Measurements from ENCODE around the gene ANKRD34B. TPM values are rescaled to one million over a fixed set of nuclear protein-coding genes. Genes with fewer than 3 reads are reported as not detected.

Gene ANKRD34B
- total RNA-seq, 1 experiment from 2014 or later = 0.10 TPM

GRCh38 chr5:80591352-80591751 is 21.3 kb upstream of the ANKRD34B start:
- H3K36me3 ChIP-seq (ENCODE audit: control insufficient read depth, insufficient read depth, low read length) = no peaks in the 10 kb centered on the region
- no peaks in the 10 kb centered on the region for H3K27me3 ChIP-seq (ENCODE audit: control insufficient read depth, insufficient read depth, low read length)
- H3K4me1 ChIP-seq (ENCODE audit: control insufficient read depth, insufficient read depth, low read length) = no peaks in the 10 kb centered on the region
- H3K9me3 ChIP-seq (ENCODE audit: control insufficient read depth, insufficient read depth, low read depth, low read length) = no peaks in the 10 kb centered on the region
- intact Hi-C loops (cut with micrococcal nuclease; ENCODE audit: unreplicated experiment) (no loop called here), in situ Hi-C loops (cut with HindIII; ENCODE audit: low pct_unique_long_range_greater_than_20kb, low sequenced_read_pairs) (no loop called here)
- CTCF ChIA-PET = no interaction called here
- DNase-seq (ENCODE audit: low read depth, low spot score) (no peak), ATAC-seq (no peak)
- no TSS peak for BruUV-seq (replicated peaks)
- no peak overlapping the region for H3K4me3 ChIP-seq (ENCODE audit: low read depth in 2 of 2, low read length in 2 of 2)
- TF ChIP-seq POLR2AphosphoS5 (IDR thresholded peaks at IDR 0.05; ENCODE audit: low read depth, low read length) (no peak), REST (IDR thresholded peaks at IDR 0.05; ENCODE audit: insufficient read depth in 1 of 2, low read depth in 2 of 2, low read length in 1 of 2) (no peak), TCF7L2 (IDR thresholded peaks at IDR 0.05; ENCODE audit: low read depth, low read length) (no peak), CTCF (IDR thresholded peaks at IDR 0.05) (no peak), SIN3A (IDR thresholded peaks at IDR 0.05; ENCODE audit: borderline replicate concordance, insufficient read depth, low read depth, low read length) (no peak)
- POLR2A ChIA-PET = no interaction called here
- no peak overlapping the region for H3K27ac ChIP-seq (ENCODE audit: low read length)

GRCh38 chr5:80590766-80591165 is 20.7 kb upstream of the ANKRD34B start:
- H3K9me3 ChIP-seq (ENCODE audit: control insufficient read depth, insufficient read depth, low read depth, low read length) = no peaks in the 10 kb centered on the region
- H3K36me3 ChIP-seq (ENCODE audit: control insufficient read depth, insufficient read depth, low read length) = no peaks in the 10 kb centered on the region
- TF ChIP-seq CTCF (IDR thresholded peaks at IDR 0.05) (no peak), POLR2AphosphoS5 (IDR thresholded peaks at IDR 0.05; ENCODE audit: low read depth, low read length) (no peak), SIN3A (IDR thresholded peaks at IDR 0.05; ENCODE audit: borderline replicate concordance, insufficient read depth, low read depth, low read length) (no peak), TCF7L2 (IDR thresholded peaks at IDR 0.05; ENCODE audit: low read depth, low read length) (no peak), REST (IDR thresholded peaks at IDR 0.05; ENCODE audit: insufficient read depth in 1 of 2, low read depth in 2 of 2, low read length in 1 of 2) (no peak)
- H3K27me3 ChIP-seq (ENCODE audit: control insufficient read depth, insufficient read depth, low read length) = no peaks in the 10 kb centered on the region
- no peak overlapping the region for H3K27ac ChIP-seq (ENCODE audit: low read length)
- no TSS peak for BruUV-seq (replicated peaks)
- POLR2A ChIA-PET = no interaction called here
- CTCF ChIA-PET = no interaction called here
- no peaks in the 10 kb centered on the region for H3K4me1 ChIP-seq (ENCODE audit: control insufficient read depth, insufficient read depth, low read length)
- intact Hi-C loops (cut with micrococcal nuclease; ENCODE audit: unreplicated experiment) (no loop called here), in situ Hi-C loops (cut with HindIII; ENCODE audit: low pct_unique_long_range_greater_than_20kb, low sequenced_read_pairs) (no loop called here)
- no peak overlapping the region for H3K4me3 ChIP-seq (ENCODE audit: low read depth in 2 of 2, low read length in 2 of 2)
- ATAC-seq (no peak), DNase-seq (ENCODE audit: low read depth, low spot score) (no peak)

Data from Panc1 (cell line).